NT2/D1 (cell line): ENCODE data around the gene RHOH.

Source experiments
- DNase-seq: peaks from one replicate; pipeline ENCODE4 v3.0.0-alpha.2; 2011; ENCODE audit warnings: low read depth, low spot score
- H3K27me3 ChIP-seq: 2 replicates; pipeline ENCODE4 v1.6.0; 2011; ENCODE audit warnings: mild to moderate bottlenecking; ENCODE audit not compliant: insufficient read length, insufficient read depth
- H3K36me3 ChIP-seq: 2 replicates; pipeline ENCODE4 v1.6.1; 2011; ENCODE audit warnings: mild to moderate bottlenecking, low read length, mixed read lengths; ENCODE audit not compliant: insufficient read depth, insufficient read length
- H3K4me1 ChIP-seq: 2 replicates; pipeline ENCODE4 v1.5.1; 2011; ENCODE audit not compliant: insufficient read depth, insufficient read length
- H3K4me3 ChIP-seq: 2 replicates; pipeline ENCODE4 v1.5.1; 2011; ENCODE audit warnings: low read depth; ENCODE audit not compliant: insufficient read length
- H3K9ac ChIP-seq: 2 replicates; pipeline ENCODE4 v1.6.0; 2011; ENCODE audit warnings: low read depth; ENCODE audit not compliant: insufficient read length
- H3K9me3 ChIP-seq: 2 replicates; pipeline ENCODE4 v1.5.1; 2011; ENCODE audit warnings: mild to moderate bottlenecking, low read length; ENCODE audit not compliant: insufficient read depth
- SUZ12 ChIP-seq: IDR thresholded peaks from 2 replicates; pipeline ENCODE4 v1.6.1; 2011; ENCODE audit not compliant: insufficient read length, insufficient read depth; ENCODE audit errors: extremely low read depth
- YY1 ChIP-seq: IDR thresholded peaks from 2 replicates; pipeline ENCODE4 v1.6.1; 2011; ENCODE audit not compliant: insufficient read length, insufficient read depth
- ZNF274 ChIP-seq: IDR thresholded peaks from 2 replicates; pipeline ENCODE4 v1.6.1; 2011; ENCODE audit warnings: mild to moderate bottlenecking, low read depth, low read length

The RHOH gene

DNA sequence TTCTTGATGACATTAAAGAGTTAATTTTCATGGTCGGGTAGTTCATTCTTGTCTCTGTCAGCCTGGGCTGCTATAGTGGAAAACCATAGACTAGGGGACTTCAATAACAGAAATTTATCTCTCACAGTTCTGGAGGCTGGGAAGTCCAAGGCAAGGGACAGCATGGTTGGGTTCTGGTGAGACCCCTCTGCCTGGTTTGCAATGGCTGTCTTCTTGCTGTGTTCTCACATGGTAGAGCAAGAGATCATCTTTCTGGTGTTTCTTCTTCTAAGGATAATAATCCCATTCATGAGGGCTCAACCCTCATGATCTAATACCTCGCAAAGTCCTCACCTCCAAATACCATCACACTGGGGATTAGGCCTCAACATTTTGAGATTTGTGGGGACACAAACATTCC, 50.1 kb downstream of the RHOH start:
- Histone ChIP-seq H3K4me1 (peaks cover 5% of the 10 kb centered on the region), H3K27me3 (no peaks in the 10 kb centered on the region), H3K4me3 (no peak overlapping the region), H3K9me3 (no peaks in the 10 kb centered on the region; the same call in 1 of the 2 replicates), H3K36me3 (no peaks in the 10 kb centered on the region), H3K9ac (no peak overlapping the region)
- no peak for DNase-seq
- TF ChIP-seq ZNF274, result no peak
- TF ChIP-seq YY1, result no peak
- TF ChIP-seq SUZ12, result no peak

DNA sequence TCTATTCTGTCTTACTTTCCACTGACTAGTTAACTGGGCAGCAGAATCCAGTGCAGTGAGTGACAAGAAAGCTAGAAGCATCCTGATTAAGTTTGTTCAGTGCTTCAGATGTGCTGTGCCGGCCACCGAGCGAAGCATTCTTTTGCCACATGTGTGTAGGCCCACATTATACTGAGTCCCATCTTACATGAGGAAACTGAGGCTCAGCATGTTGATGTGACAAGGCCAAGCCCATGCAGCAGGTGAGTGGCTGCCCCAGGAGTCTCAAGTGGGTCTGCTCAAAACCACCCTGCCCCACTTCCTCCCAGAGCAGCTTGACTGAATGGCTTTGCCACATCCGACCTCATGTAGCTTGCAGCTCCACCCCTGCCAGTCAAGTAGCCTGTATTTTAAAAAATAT, 50.5 kb downstream of the RHOH start:
- no peaks in the 10 kb centered on the region for H3K36me3 ChIP-seq

DNA sequence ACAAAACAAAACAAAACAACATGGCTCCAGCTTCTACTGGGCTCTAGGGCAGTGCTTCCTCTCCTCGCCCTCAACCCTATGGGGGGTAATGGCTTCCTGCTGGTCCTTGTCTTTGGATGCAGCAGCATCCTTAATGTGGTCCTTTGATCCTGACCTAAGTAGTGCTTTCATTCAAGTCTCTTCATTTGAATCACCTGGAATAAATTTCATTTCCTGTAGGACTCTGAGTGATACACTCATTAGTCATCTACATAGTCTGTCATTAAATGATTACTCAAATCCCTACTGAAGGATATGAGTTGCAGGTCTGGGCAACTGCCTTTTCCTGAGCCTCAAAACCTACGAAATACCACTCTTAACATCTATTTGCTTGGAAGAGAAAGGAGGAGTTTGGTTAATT, 54.5 kb downstream of the RHOH start:
- no peaks in the 10 kb centered on the region; the same call in 1 of the 2 replicates for H3K9me3 ChIP-seq
- DNase-seq, result no peak

More for the DNA sequence above, 50.5 kb downstream of the RHOH start:
- Histone ChIP-seq H3K27me3 (no peaks in the 10 kb centered on the region), H3K4me3 (no peak overlapping the region), H3K9ac (no peak overlapping the region), H3K4me1 (peaks cover 5% of the 10 kb centered on the region), H3K9me3 (no peaks in the 10 kb centered on the region; the same call in 1 of the 2 replicates)
- TF ChIP-seq YY1, result no peak
- no peak for TF ChIP-seq ZNF274
- no peak for DNase-seq

DNA sequence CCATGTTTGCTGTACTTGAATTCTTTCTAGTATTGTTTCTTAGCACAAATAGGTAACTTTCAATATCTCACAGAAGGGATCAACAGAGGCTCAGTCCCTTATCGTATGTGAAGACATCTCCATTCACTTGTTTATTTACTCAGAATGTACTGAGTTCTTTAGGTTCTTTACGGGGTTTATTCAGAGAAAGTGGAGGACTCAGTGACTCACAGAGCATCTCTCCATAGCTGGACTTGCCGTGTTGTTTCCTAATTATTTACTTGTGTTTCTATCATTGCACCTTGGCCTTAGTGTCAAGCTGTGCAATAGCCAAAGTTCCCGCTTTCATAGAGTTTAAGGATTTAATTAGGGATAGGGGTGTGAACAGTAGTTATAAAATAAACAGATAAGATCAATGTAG, 57.1 kb downstream of the RHOH start:
- Histone ChIP-seq H3K36me3 (no peaks in the 10 kb centered on the region), H3K9ac (no peak overlapping the region), H3K27me3 (no peaks in the 10 kb centered on the region), H3K4me1 (no peaks in the 10 kb centered on the region), H3K9me3 (no peaks in the 10 kb centered on the region; the same call in 1 of the 2 replicates), H3K4me3 (no peak overlapping the region)
- DNase-seq, result no peak
- TF ChIP-seq YY1, result no peak
- no peak for TF ChIP-seq SUZ12
- TF ChIP-seq ZNF274, result no peak

More for the DNA sequence above, 54.5 kb downstream of the RHOH start:
- no peak overlapping the region for H3K9ac ChIP-seq
- TF ChIP-seq ZNF274, result no peak
- no peak for TF ChIP-seq YY1
- no peak for TF ChIP-seq SUZ12
- H3K4me3 ChIP-seq, result no peak overlapping the region
- H3K36me3 ChIP-seq, result no peaks in the 10 kb centered on the region
- H3K4me1 ChIP-seq, result peaks cover 1% of the 10 kb centered on the region
- no peaks in the 10 kb centered on the region for H3K27me3 ChIP-seq

DNA sequence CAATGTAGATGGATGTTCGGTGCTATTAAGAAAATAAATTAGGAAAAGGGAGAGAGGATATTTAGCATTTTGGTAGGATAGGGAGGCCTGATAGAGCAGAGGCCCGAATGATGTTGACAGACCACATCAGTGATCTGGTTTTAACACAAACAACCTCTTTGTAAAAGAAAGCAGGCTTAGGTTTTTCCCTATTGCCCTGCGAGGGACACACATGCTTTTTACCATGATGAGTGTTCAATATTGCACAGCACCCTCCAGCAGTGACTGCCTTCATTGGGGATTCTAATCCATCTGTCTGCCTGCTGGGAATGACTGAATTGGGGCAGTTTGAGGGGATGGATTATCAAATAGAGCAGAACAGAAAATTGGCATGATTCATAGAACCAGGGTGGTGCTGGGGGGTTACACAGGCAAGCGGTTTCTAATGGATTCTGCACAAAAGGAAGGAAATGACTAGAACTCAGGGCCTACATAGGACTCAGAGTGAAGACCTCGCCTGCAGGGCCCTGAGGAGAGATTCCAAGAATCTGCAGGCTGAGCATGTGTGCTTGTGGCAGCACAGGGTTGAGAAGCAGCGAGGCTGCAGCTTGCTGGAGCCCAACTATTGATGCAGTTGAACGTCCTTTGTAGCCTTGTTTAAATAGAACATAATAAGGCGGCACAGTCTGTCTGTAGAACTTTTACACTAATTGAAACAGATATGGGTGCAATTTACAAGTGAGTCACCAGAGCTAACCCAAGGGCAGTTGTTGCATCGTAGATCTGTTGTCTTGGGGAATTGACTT, 58.0 kb downstream of the RHOH start:
- Histone ChIP-seq H3K4me3 (no peak overlapping the region), H3K9ac (no peak overlapping the region), H3K36me3 (no peaks in the 10 kb centered on the region), H3K9me3 (no peaks in the 10 kb centered on the region; the same call in 1 of the 2 replicates), H3K4me1 (no peaks in the 10 kb centered on the region), H3K27me3 (no peaks in the 10 kb centered on the region)
- DNase-seq, result no peak
- TF ChIP-seq YY1 (no peak), ZNF274 (no peak), SUZ12 (no peak)

DNA sequence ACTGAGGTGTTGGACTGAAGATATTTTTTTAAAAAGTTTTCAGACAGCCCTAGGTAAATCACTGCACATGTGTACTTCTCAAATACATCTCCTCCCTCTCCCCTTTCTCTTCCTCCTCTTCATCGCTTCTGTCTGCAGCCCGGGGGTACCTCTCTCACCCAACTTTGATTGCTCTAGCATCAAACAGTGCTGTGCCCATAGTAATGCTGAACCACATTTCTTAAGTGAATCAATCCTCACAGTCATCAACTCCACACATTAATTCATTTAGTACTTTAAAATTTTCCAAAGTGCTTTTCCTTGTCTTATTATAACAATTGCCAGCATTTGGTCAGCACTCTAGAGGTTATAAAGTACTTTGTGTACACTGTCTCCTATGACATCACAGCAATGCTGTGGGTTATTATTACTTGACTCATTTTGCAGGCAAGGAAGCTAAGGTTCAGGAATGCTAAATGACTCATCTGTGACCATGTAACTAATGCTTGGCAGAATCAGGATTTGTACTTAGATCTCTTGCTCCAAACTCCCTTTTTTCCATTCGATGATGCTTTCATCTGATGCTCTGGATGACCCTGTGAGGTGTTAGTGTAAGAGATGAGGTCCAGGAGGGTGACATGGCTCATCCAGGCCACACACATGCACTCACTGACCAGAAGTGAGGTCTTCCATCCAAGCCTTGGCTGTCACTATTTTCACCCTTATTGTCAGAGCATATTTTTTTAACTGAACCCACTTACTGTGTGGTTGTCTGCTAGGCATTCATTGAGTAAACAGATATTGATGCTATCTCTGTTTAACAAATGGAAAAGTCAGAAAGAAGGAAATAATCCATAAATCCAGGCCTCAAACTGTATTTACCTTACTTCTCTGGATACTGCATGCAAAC, 58.8 kb downstream of the RHOH start:
- H3K4me3 ChIP-seq, result no peak overlapping the region

DNA sequence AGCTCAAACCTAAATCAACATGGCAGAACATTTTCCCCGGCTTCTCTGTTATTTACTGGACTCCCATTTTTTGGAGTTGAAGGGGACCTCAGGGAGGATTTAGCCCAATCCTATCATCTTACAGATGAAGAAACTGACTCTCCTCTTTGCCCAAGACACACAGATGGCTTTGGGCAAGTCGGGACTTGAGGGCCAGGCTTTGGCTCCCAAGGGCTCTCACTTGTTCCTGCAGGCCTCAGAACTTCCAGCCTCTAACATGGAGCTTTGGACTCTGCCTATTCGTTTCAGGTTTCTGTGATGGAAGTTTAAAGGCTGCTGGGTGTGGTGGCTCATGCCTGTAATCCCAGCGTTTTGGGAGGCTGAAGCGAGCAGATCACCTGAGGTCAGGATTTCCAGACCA, 59.5 kb downstream of the RHOH start:
- DNase-seq, result no peak
- Histone ChIP-seq H3K36me3 (no peaks in the 10 kb centered on the region), H3K9ac (no peak overlapping the region), H3K4me3 (no peak overlapping the region), H3K4me1 (no peaks in the 10 kb centered on the region), H3K27me3 (no peaks in the 10 kb centered on the region), H3K9me3 (no peaks in the 10 kb centered on the region)
- no peak for TF ChIP-seq ZNF274
- TF ChIP-seq YY1, result no peak
- TF ChIP-seq SUZ12, result no peak

More for the DNA sequence above, 58.8 kb downstream of the RHOH start:
- H3K9me3 ChIP-seq, result no peaks in the 10 kb centered on the region; the same call in 1 of the 2 replicates
- no peaks in the 10 kb centered on the region for H3K36me3 ChIP-seq
- H3K4me1 ChIP-seq, result no peaks in the 10 kb centered on the region
- no peak overlapping the region for H3K9ac ChIP-seq
- no peak for DNase-seq
- no peak for TF ChIP-seq SUZ12
- TF ChIP-seq ZNF274, result no peak
- TF ChIP-seq YY1, result no peak
- no peaks in the 10 kb centered on the region for H3K27me3 ChIP-seq
